ENCODE measurements around the gene MPST. TPM values are rescaled to one million over a fixed set of nuclear protein-coding genes. Genes with fewer than 3 reads are reported as not detected.

The MPST gene
- total RNA-seq, 2 donors from 2014 or later = 102 to 116 TPM

GRCh38 chr22:37032535-37033460, 13.3 kb downstream of the MPST start:
- DNase-seq (ENCODE audit: low spot score) = peak; percentile 68
- no peaks in the 10 kb centered on the region for H3K9me3 ChIP-seq

GRCh38 chr22:37033605-37034430, 14.3 kb downstream of the MPST start:
- Histone ChIP-seq H3K9me3 (no peaks in the 10 kb centered on the region), H3K36me3 (peaks cover 13% of the 10 kb centered on the region), H3K4me3 (no peak overlapping the region), H3K27me3 (no peaks in the 10 kb centered on the region), H3K4me1 (no peaks in the 10 kb centered on the region), H3K27ac (no peak overlapping the region)
- no peak for DNase-seq (ENCODE audit: low spot score)
- no peak for TF ChIP-seq CTCF (IDR thresholded peaks at IDR 0.05)

More at GRCh38 chr22:37032535-37033460, 13.3 kb downstream of the MPST start:
- Histone ChIP-seq H3K4me1 (no peaks in the 10 kb centered on the region), H3K27me3 (no peaks in the 10 kb centered on the region), H3K36me3 (peaks cover 18% of the 10 kb centered on the region), H3K4me3 (no peak overlapping the region), H3K27ac (no peak overlapping the region)
- no peak for TF ChIP-seq CTCF (IDR thresholded peaks at IDR 0.05)

GRCh38 chr22:37036655-37037377, 17.3 kb downstream of the MPST start:
- no peaks in the 10 kb centered on the region for H3K4me1 ChIP-seq
- no peaks in the 10 kb centered on the region for H3K9me3 ChIP-seq
- no peak overlapping the region for H3K4me3 ChIP-seq
- no peak for DNase-seq (ENCODE audit: low spot score)
- H3K27ac ChIP-seq = no peak overlapping the region
- TF ChIP-seq CTCF (IDR thresholded peaks at IDR 0.05) = no peak
- H3K36me3 ChIP-seq = no peaks in the 10 kb centered on the region
- H3K27me3 ChIP-seq = no peaks in the 10 kb centered on the region

- Histone ChIP-seq H3K27me3 (no peaks in the 10 kb centered on the region), H3K27ac (no peak overlapping the region), H3K36me3 (no peaks in the 10 kb centered on the region), H3K4me3 (no peak overlapping the region), H3K9me3 (no peaks in the 10 kb centered on the region), H3K4me1 (no peaks in the 10 kb centered on the region)
- no peak for DNase-seq (ENCODE audit: low spot score)
- no peak for TF ChIP-seq CTCF (IDR thresholded peaks at IDR 0.05)
These were observed 18.1 kb downstream of the MPST start for GRCh38 chr22:37037669-37038068.

GRCh38 chr22:37039466-37039865, 19.9 kb downstream of the MPST start:
- no peak overlapping the region for H3K4me3 ChIP-seq
- TF ChIP-seq CTCF (IDR thresholded peaks at IDR 0.05) = no peak
- DNase-seq (ENCODE audit: low spot score) = no peak
- H3K9me3 ChIP-seq = no peaks in the 10 kb centered on the region
- H3K4me1 ChIP-seq = no peaks in the 10 kb centered on the region
- H3K27me3 ChIP-seq = no peaks in the 10 kb centered on the region
- H3K36me3 ChIP-seq = no peaks in the 10 kb centered on the region
- no peak overlapping the region for H3K27ac ChIP-seq
